Measurements from ENCODE around the gene CFAP161.

- TF ChIP-seq CTCF (IDR thresholded peaks at IDR 0.05; ENCODE audit: borderline replicate concordance, extremely low read depth, low read length, poor library complexity, severe bottlenecking) (no peak), EZH2 (IDR thresholded peaks at IDR 0.05; ENCODE audit: borderline replicate concordance, low read depth, low read length, severe bottlenecking) (no peak)
These were observed 62.6 kb downstream of the CFAP161 start, which contains the start of gene IL16 for GRCh38 chr15:81196576-81197254.
